A549 treated with Mapracorat at 1 μM for 4 hours (cell line): Measurements from ENCODE around the gene FBXO47. TPM values are rescaled to one million over a fixed set of nuclear protein-coding genes. Genes with fewer than 3 reads are reported as not detected.

ENCODE experiments used
- total RNA-seq: library from RNA; stranded (reverse); fragments of 200-300 nt; extraction: Qiagen RNA extraction; gene quantifications from 5 replicates; pipeline ENCODE4 v1.2.3, GENCODE V29; 2022

Gene FBXO47
- total RNA-seq: not detected in 5 replicates

GRCh38 chr17:38967290-38967738 is at the start of gene FBXO47:
Gene FBXO47 (minus strand): TSS chr17:38967403. CDS start chr17:38963025, 4,378 bp downstream.

GRCh38 chr17:38925263-38925995 is 41.8 kb downstream of the FBXO47 start, which contains the start of gene LASP1NB:
Gene LASP1NB (plus strand): TSS chr17:38925614.

Other genes starting within 250 kb of the FBXO47 start
- 57.0 to 95.6 TPM (median 88.4 TPM) in 5 replicates for gene CISD3, start 237.1 kb downstream of the FBXO47 start, total RNA-seq
- gene PCGF2, start 219.1 kb downstream of the FBXO47 start, total RNA-seq: 35.7 to 63.3 TPM (median 58.9 TPM) in 5 replicates
- gene PSMB3, start 214.7 kb downstream of the FBXO47 start, total RNA-seq: 372 to 440 TPM (median 430 TPM) in 5 replicates
- gene PIP4K2B, start 167.8 kb downstream of the FBXO47 start, total RNA-seq: 34.6 to 42.0 TPM (median 40.7 TPM) in 5 replicates
- 20.4 to 24.2 TPM (median 21.5 TPM) in 5 replicates for gene CWC25, start 142.1 kb downstream of the FBXO47 start, total RNA-seq
- 2,461 to 3,097 TPM (median 2,636 TPM) in 5 replicates for gene RPL23, start 113.7 kb downstream of the FBXO47 start, total RNA-seq
- gene LASP1, start 97.3 kb downstream of the FBXO47 start, total RNA-seq: 238 to 266 TPM (median 257 TPM) in 5 replicates
- gene PLXDC1, start 184.2 kb upstream of the FBXO47 start, total RNA-seq: 0.12 to 0.43 TPM (median 0.19 TPM) in 5 replicates
- gene ARL5C, start 198.8 kb upstream of the FBXO47 start, total RNA-seq: not detected in 5 replicates
- gene CACNB1, start 230.3 kb upstream of the FBXO47 start, total RNA-seq: 4.8 to 6.9 TPM (median 6.2 TPM) in 5 replicates
- 3,933 to 4,408 TPM (median 3,999 TPM) in 5 replicates for gene RPL19, start 232.9 kb upstream of the FBXO47 start, total RNA-seq